ENCODE measurements around the gene TNFSF18.
"Not testable (repeated sequence)": the region's sequence is repeated elsewhere in the genome, so short reads cannot be mapped to it uniquely, and the experiment has no call there.

Gene TNFSF18

GRCh38 chr1:173084292-173084691, 33.6 kb upstream of the TNFSF18 start:
- no peak for TF ChIP-seq CTCF (IDR thresholded peaks at IDR 0.05; ENCODE audit: low read depth, low read length)
- H3K4me3 ChIP-seq (ENCODE audit: low read depth, low read length): no peak overlapping the region

GRCh38 chr1:173082913-173083312, 32.2 kb upstream of the TNFSF18 start:
- H3K4me3 ChIP-seq (ENCODE audit: low read depth, low read length): no peak overlapping the region
- no peak for TF ChIP-seq CTCF (IDR thresholded peaks at IDR 0.05; ENCODE audit: low read depth, low read length)

GRCh38 chr1:173074217-173074616, 23.5 kb upstream of the TNFSF18 start:
- H3K4me3 ChIP-seq (ENCODE audit: low read depth, low read length): not testable (repeated sequence)

GRCh38 chr1:173064011-173064410, 13.3 kb upstream of the TNFSF18 start:
- H3K4me3 ChIP-seq (ENCODE audit: low read depth, low read length): no peak overlapping the region
- TF ChIP-seq CTCF (IDR thresholded peaks at IDR 0.05; ENCODE audit: low read depth, low read length): no peak

- no peak for TF ChIP-seq CTCF (IDR thresholded peaks at IDR 0.05; ENCODE audit: low read depth, low read length)
Observed at GRCh38 chr1:173063171-173063570, 12.4 kb upstream of the TNFSF18 start.

GRCh38 chr1:173062150-173062938, 11.6 kb upstream of the TNFSF18 start:
- TF ChIP-seq CTCF (IDR thresholded peaks at IDR 0.05; ENCODE audit: low read depth, low read length): no peak
- H3K4me3 ChIP-seq (ENCODE audit: low read depth, low read length): no peak overlapping the region

More at GRCh38 chr1:173063171-173063570, 12.4 kb upstream of the TNFSF18 start:
- H3K4me3 ChIP-seq (ENCODE audit: low read depth, low read length): no peak overlapping the region

- H3K4me3 ChIP-seq (ENCODE audit: low read depth, low read length): no peak overlapping the region
- no peak for TF ChIP-seq CTCF (IDR thresholded peaks at IDR 0.05; ENCODE audit: low read depth, low read length)
Observed at GRCh38 chr1:173058556-173058955, 7.8 kb upstream of the TNFSF18 start.

- no peak for TF ChIP-seq CTCF (IDR thresholded peaks at IDR 0.05; ENCODE audit: low read depth, low read length)
- H3K4me3 ChIP-seq (ENCODE audit: low read depth, low read length): no peak overlapping the region
Observed at GRCh38 chr1:173057984-173058383, 7.2 kb upstream of the TNFSF18 start.

Measured in WI38 (cell line).